IPS-NIHi11 (cell line): Measurements from ENCODE around the gene OTUB2.

ENCODE experiments used
- DNase-seq: peaks from one replicate; pipeline ENCODE4 v3.0.0; 2012; ENCODE audit warnings: mixed read lengths, low spot score

The OTUB2 gene

DNA sequence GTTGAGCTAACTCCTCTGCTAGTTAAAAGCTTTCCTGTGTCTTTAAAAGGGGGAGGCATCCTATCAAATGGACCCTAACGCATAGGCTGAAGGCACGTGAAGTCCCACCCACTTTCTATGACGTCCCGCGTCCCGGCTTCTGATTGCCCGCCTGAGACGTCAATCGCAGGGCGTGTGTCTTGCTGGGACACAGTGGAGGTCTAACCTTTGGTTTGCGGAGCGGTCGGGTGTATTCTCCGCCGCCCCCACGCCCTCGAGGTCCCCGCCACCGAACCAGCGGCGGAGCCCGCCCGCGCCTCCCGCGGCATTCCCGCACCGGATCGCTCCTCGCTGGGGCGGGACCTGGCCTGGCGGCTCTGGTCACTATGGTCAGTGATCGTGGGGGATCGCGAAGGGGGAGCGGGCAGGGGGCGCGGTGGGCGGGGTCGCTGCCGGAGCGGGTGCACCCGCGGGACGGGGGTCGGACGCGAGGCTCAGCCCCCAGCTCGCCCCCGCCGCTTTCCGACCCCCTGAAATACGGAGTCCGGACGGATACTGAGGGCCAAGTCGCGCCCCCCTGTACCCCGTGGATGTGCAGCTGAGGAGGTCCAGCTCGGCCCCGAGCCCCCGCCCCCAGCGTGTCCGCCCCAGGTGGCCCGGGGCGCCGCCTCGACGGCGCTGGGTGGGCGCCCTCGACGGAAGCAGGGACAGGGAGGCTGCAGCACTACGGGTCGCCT, at the start of gene OTUB2:
Gene OTUB2 (plus strand): TSS at position 168 of the 716 bp plus-strand sequence. CDS start 198 bp downstream, at position 366.
- peak; percentile 100 for DNase-seq

DNA sequence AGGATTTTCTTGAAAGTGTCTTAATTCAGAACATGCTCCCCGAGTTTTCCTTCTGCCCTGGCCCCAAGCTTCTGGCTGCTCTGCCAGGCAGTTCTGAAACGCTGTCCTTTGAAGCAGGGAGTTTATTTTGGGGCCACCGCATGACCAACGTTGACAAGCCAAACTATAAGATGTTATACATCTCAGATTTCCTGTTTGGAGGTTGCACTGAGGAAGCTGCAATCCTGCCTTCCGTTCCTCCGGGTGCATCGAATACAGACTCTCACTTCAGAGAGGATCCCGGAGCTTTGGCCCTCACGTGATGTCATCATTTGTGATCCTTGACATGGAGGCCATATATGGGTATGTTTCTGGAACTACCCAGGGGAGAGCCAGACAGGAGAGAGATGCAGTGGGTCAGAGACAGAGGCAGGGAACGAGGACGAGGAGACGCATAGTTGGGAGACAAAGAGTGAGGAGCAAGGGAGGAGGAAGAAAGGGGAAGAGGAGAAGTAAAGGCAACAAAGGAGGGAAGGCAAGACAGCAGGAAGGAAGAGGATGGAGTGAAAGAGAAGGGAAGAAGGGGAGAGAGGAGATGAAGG, 49.6 kb upstream of the OTUB2 start, which contains the start of gene ASB2:
Gene ASB2 (minus strand): TSS at position 94 of the 581 bp plus-strand sequence. CDS start 12,031 bp downstream, outside the sequence.
- no peak for DNase-seq

DNA sequence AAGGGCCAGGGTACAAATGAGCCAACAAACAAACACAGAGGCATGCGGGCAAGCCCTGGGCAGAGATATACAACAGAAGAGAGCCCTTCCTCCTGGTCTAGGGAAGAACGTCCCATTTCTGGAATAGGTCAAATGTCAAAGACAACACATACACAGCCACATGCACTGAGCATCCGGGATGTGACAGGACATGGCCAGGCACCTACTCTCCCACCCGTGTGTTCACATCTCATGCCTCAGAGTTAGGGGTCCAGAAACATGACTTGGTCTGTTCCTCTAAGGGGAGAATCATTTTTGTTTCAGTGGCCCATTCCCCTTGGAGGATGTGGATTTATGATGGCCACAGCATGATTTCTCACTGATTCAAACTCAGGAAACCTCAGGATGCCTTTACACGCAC, 49.0 kb upstream of the OTUB2 start:
- DNase-seq, result no peak

DNA sequence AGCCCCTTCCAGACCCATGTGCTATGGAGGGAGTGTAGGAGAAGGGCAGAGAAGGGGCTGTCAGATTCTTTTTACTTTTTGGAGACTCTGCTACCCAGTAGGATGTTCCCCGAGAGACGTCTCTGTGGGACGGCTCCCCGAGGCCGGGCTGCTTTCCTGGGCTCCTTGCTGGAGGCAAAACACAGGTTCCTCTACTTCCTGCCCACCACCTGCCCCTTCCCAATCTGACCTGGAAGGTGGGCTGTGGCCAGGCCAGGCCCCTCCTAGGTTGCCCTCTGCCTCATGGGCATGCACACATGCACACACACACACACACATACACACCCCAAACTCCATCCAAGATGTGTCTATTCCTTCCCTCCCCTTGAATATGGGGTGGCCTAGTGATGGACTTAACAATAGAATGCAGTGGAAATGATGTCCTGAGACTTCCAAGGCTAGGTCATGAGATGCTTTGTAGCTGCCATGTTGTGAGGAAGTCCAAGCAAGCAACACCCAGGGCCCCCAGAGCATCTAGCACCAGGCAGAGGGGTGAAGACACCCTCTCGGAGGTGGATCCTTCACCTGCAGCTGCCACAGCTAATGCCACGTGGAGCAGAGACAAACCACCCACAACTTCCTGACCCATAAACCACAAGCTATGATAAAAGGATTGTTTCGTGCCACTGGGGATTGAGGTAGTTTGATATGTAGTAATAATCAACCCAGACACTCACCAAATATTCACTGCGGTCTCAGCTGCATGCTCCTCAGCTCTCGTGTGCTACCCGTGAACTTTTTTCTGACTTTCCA, 48.2 kb upstream of the OTUB2 start:
- no peak for DNase-seq

DNA sequence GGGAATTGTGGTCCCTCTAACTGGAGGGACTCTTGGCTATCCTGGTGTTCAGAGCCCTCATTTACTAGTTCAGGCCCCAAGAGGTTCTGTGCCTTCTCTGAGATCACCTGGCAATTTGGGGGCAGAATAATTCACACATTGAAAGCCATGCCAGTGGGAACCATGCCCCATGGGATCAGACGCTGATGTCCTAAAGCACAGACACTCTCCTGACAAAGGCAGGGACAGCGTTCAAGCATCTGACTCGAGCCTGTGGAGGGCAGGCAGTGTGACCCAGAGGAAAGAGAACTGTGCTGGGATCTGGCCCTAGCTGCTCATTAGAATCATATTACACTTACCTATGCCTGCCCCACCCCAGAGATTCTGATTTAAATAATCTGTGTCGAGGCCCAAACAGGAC, 47.4 kb upstream of the OTUB2 start:
- no peak for DNase-seq

DNA sequence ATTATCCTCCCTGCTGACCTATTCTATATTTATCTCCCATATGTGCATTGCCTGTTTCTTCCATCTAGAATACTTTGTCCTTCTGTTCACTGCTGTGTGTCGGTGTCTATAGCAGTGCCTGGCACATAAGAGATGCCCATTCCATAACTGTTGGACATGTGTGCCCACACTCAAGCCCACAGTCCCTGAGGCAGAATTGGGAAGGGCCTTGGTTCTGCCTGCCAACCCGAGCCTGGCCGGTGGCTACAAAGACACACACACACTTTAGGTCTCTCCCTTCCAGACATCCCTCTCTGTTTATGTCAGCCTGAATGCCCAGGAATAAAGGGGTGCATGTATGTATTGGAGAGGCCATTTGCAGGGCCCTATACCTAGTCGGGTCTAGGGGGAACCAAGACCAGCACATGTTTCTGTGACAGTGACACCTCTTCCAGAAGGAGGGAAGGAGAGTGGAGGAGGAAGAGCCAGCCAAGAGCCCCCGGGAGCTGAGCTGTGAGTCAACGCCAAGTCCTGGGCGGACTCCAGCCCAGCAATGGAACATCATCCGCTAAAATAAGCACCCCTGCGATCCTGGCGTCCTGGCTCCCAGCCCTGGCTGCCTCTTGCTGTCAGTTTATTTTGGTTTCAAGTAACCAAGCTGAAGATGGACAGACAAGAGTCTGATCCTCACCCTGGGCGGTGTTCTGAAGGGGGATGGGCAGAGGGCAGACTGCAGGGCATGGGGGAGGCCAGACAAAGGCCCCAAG, 45.5 kb upstream of the OTUB2 start:
- no peak for DNase-seq

DNA sequence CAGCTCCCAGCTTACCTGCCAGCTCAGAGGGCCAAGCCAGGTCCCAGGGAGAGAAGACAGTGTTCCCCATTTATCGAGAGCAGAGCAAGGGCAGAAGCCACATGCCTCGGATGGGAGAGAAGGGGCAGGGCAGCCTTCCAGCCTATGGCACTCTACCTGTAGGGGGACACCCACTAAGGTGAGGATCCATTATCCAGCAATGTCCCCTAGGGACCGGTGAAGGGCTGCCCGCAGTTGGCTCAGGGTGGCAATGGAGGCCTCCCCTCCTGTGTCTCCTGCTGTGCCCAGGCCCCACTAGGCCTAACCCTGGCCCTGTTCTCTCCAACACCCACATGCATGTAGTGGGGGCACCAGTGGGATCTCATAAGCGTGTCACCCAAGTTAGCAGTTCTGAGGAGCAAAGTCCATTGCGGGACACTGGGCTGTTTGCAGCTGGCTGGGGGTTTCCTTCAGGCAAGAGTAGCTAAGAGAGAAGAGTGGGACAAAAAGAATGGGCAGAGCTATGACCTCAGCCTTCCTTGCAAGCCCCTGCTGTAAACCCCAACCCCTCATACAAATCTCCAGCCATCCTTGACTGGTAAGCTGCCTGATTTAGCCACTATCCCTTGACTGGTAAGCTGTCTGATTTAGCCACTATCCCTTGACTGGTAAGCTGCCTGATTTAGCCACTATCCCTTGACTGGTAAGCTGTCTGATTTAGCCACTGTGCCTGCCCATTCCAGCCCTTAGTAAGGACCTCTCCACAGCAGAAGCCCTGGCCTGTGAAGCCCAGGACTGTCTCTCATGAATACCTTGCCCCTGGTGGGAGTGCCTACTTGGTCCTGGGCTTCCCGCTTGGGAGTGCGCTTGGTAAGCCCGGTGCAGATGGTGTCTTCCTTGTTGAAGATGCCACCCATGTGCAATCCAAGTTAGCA, 44.6 kb upstream of the OTUB2 start:
- DNase-seq, result no peak

DNA sequence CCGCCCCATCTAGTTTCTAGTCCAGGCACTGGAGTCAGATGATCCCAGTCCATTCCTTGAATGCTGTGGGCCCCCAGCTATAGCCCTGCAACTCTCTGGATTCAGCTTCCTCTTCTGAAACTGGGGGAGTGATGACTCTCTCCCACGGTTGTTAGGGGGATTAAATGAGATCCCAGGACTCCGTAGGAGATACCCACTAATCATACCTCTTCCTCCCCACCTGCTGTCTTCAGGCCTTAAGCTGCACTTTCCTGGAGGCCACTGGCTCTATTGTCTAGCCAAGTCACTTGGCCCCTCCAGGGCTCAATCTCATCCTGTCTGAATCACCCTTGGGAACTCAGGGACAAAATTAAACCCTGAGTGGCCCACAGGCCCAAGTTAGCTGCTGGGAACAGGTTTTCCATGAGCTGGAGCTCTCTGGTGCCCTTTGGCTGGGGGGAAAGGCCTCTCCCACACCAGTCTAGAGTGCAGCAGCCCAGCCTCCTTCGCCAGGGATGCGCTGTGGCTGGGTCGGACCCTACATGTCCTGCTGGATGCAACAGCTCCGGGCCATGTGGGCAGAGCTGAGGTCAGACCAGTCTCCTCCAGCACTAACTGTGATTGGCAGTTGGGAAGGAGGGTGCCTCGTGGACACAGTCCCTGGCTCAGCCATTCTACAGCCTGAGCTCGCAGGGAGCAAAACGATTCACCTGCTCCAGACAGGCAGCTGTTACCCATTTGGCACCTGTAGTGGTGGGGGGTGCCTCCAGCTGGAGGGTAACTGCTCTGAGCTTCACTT, 43.7 kb upstream of the OTUB2 start:
- DNase-seq, result no peak

DNA sequence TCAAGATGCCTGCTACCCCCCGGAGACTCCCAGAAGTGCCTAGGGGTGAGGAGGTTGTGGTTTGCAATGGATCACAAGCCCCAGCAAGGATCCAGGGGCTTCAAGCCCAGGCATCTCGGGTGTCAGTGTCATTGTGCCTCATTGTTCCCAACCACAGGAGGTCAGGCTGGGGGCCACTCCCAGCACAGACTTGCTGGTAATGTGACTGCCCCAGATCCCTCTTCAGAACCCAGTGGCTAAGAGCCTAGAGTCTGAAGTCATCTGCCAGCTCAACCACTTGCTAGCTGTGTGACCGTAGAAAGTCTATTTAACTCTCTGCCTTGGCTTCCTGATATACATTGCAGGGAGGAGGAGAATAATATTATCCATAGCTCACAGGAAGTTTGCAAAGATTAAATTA, 42.1 kb upstream of the OTUB2 start:
- peak; percentile 65 for DNase-seq

DNA sequence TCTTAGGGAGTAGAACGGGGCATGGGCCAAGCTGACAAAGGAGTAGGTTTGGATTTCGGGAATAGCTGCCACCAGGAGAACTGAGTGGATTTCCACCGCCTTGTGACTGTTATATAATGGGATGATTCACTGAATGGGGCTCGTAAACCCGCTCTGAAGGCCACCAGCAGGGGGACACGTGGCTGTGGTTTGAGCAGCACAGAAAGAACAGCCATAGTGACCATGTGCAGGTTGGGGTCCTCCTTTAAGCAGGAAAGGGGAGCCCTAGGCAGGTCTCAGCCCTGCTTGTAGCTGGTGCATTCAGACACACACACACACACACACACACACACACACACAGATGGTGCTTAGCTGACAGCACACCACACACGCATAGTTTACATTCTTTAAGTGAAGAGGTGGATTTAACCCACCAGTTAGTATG, 41.1 kb upstream of the OTUB2 start:
- peak; percentile 71 for DNase-seq

DNA sequence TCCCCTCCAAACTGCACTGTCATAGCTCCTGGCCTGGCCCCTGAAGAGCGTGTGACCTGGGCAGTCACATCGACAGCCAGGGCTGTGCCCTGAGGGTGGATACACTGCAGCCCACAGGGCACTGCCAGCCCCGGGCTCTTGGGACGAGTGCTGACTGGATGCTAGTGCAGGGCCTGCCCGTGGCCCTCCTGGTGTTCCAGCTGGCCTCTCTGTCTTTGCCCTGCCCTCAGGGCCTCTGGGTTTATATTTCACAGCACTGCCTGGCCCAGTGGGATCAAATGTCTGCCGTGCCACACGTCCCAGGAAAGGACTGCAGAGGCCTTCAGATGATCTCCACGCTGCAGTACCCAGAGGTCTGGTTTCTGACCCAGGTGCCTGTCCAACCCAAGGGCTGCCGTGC, 39.2 kb upstream of the OTUB2 start:
- peak; percentile 45 for DNase-seq

DNA sequence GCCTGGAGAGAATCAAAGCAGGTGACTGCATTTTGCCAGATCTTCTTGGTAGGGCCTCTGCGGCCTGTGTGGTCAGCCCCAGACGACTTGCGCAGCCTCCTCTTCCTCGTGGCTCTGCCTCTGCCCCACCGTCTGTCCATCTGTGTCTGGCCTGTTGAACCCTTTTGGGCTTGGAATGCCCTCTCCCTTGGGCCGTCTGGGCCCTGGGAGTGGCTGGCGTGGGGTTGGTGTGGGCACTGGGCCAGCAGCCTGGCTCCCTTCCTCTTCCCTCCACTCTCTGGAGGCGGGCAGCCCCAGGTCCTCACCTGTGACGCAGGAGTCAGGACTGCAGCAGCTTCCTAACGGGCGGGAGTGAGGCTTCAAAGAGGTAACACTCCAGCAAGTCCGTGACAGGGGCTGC, 38.8 kb upstream of the OTUB2 start:
- DNase-seq, result peak; percentile 60

DNA sequence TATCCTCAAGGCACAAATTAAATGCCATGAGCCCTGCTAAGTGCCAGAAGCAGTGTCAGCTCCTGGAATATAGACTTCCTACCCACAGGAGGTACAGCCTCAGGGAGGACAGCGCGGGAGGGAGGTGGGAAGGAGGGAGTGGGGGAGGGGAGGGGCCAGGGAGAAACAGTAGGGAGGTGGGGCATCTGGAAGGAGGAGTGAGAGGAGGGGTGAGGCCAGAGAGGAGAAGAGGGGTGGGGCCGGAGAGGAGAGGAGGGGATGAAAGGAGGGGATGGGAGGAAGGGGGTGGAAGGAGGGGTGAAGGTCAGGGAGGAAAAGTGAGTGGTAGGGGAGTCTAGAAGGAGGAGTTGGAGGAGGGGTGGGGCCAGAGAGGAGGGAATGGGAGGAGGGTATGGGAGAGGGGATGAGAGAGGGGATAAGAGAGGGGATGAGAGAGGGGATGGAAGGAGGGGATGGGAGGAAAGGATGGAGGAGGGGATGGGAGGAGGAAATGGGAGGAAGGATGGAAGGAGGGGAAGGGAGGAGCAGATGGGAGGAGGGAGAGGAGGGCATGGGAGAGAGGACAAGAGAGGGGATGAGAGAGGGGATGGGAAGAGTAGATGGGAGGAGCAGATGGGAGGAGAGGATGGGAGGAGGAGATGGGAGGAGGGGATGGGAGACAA, 38.2 kb upstream of the OTUB2 start:
- DNase-seq, result peak; percentile 50

DNA sequence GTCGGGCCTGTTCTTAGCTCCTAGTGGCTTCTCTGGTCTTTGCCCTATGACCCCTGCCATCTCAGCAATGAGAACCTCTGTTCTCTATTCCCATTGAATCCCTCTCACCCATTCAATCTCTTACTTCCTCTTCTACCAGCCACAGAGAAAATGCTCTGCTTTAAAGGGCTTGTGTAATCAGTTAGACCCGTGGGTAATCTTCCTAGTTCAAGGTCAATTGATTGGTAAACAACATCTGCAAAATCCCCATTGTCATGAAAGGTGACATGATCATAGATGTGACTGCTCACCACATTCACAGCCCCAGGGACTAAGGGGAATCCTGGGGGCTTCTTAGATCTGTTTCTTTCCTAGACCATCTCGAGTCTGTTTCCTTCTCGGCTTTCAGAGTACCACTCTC, 36.2 kb upstream of the OTUB2 start:
- DNase-seq, result no peak

DNA sequence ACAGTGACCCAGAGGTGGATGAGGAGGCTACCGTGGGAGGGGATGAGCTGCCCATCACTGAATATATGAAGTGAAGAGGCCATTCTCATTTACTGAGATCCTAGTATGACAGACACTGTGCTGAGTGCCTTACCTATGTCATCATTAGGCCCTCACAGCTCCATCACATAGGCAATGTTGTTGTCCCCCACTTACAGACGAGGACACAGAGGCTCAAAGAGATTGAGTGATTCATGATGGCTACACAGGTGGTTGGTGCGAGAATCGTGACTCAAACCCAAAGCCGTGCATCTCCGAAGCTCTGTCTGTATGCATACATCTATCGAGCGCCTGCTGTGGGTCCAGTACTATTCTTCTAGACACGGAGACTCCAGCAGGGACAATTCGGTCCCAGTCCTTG, 34.9 kb upstream of the OTUB2 start:
- DNase-seq, result no peak

DNA sequence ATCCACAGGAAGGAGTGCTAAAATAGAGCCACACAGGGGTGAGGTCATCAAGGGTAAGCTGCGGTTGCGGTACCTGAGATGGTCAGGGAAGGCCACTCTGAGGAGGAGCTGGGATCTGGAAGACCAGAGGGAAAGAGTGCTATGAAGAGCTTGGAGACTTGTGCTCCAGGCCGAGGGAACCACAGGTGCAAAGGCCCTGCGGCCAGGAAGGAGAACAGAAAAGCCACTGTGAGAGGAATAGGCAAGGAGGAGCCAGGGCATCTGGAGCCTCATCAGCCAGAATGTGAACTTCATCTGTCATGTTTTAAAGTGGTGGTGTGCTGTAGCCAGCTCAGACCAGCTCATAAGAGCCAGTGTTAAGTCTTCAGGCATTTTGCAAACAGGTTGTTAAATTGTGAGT, 34.5 kb upstream of the OTUB2 start:
- DNase-seq, result no peak

DNA sequence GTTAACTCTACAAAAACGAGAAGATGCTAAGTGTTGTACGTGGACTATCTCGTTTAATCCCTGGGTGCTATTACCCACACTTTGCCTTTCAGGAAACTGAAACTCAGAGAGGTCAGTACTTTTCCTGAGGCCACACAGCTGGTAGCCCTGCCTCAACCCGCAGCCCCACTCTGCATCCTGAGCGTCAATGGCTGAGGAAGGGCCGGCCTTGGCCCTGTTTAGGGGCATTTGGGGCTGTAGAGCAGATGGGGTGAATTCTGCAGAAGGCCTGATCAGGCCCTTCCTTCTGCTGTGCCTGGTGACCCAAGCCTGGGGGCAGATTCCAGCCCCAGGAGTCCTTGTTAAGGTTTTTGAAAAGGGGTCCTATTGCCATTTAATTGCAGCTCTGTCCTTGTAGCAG, 32.8 kb upstream of the OTUB2 start:
- DNase-seq, result no peak

DNA sequence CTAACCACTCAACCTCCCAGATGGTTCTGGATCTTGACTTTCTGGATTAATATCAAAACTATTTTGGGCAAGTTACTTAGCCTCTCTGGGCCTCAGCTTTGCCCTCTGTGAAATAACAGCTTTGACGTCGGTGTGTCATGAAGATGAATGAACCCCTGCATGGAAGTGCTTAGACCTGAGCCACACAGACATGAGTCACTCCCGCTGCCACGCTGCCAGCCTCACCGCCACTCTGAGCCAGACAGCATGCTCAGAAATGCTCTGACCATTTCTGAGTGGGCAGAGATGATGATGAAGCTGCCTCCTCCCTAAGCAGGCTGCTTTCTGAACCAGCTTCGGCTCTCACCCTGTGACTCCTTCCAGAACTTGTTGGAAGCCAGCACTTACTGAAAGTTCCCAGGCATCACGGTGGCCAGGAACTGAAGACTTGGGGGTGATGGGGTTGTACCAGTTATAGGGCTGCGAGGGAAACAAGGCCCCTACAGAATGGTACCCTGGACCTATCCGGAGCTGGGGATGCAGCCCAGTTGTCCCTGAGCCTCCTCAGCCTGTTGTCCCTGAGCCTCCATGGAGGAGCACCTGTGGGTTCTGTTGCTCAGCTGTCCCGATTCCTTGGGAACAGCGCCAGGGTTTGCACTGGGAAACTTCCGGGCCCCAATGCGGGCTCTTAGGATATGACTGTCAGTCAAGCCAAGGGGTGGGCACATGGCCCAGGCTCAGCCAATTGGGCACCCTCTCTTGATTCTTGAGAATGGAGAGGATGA, 31.0 kb upstream of the OTUB2 start:
- DNase-seq, result peak; percentile 55

DNA sequence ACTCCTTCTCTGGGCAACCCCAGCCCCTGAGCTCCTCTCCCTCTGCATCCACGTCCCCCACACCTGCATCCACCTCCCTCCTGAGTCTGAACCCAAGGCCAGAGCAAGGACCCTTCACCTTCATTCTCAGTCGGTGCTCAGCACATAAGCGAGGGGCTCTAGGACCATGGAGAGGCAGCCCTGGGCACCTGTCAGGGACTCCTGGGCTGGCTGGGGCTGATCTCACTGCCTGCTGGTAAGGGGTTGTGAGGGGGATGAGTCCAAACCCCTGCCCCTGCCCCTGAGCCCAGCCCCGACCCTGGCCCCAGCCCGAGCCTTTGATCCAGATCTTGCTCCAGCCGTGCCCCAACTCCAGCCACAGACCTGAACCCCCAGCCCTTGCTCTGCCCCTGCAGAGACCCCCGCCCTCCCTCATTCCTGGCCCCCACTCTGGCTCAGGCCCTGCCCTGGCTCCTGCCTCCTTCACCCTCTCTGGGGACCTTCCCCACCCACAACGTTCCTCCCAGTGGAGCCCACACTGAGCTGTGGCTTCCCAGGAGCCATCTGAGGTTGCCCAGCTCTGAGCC, 29.9 kb upstream of the OTUB2 start:
- DNase-seq, result no peak
